H9 (cell line): ENCODE measurements around the gene MMEL1. TPM values are rescaled to one million over a fixed set of nuclear protein-coding genes. Genes with fewer than 3 reads are reported as not detected.

Source experiments
- DNase-seq: peaks from one replicate; pipeline ENCODE4 v3.0.0-alpha.2; 2017
- H2AFZ ChIP-seq: one replicate; pipeline ENCODE4 v1.6.1; 2013; ENCODE audit warnings: mild to moderate bottlenecking, low read length, control low read depth, moderate library complexity
- H2AK5ac ChIP-seq: 2 replicates; pipeline ENCODE4 v1.6.1; 2013; ENCODE audit warnings: low read length, control low read depth, mixed read lengths; ENCODE audit not compliant: insufficient read length
- H2BK120ac ChIP-seq: one replicate; pipeline ENCODE4 v1.6.1; 2013; ENCODE audit warnings: low read depth, mild to moderate bottlenecking, low read length, control low read depth, inconsistent platforms; ENCODE audit not compliant: poor library complexity, severe bottlenecking
- H2BK12ac ChIP-seq: 2 replicates; pipeline ENCODE4 v1.6.1; 2013; ENCODE audit warnings: low read length, control low read depth, mixed read lengths, low read depth; ENCODE audit not compliant: insufficient read length
- H2BK15ac ChIP-seq: 2 replicates; pipeline ENCODE4 v1.6.1; 2013; ENCODE audit warnings: low read depth, low read length, control low read depth
- H2BK20ac ChIP-seq: one replicate; pipeline ENCODE4 v1.6.1; 2013; ENCODE audit warnings: low read depth, mild to moderate bottlenecking, low read length, control low read depth, inconsistent platforms; ENCODE audit not compliant: poor library complexity, severe bottlenecking
- H2BK5ac ChIP-seq: 2 replicates; pipeline ENCODE4 v1.6.1; 2013; ENCODE audit warnings: low read length, control low read depth, mixed read lengths; ENCODE audit not compliant: insufficient read length
- H3K14ac ChIP-seq: 2 replicates; pipeline ENCODE4 v1.6.1; 2013; ENCODE audit warnings: low read length, control low read depth; ENCODE audit not compliant: insufficient read depth
- H3K18ac ChIP-seq: 2 replicates; pipeline ENCODE4 v1.6.1; 2013; ENCODE audit warnings: low read depth, mild to moderate bottlenecking, mixed read lengths, low read length, control low read depth; ENCODE audit not compliant: insufficient read length
- H3K23ac ChIP-seq: 2 replicates; pipeline ENCODE4 v1.6.1; 2013; ENCODE audit warnings: low read length, control low read depth, mixed read lengths, low read depth; ENCODE audit not compliant: insufficient read length
- H3K23me2 ChIP-seq: 2 replicates; pipeline ENCODE4 v1.6.1; 2013; ENCODE audit warnings: low read depth, mild to moderate bottlenecking, mixed read lengths, low read length, control low read depth; ENCODE audit not compliant: insufficient read length, poor library complexity, severe bottlenecking
- H3K27ac ChIP-seq: 2 replicates; pipeline ENCODE4 v1.5.1; 2013; ENCODE audit warnings: low read length, control low read depth, mixed read lengths, low read depth; ENCODE audit not compliant: insufficient read length
- H3K27me3 ChIP-seq: 2 replicates; pipeline ENCODE4 v1.6.1; 2013; ENCODE audit warnings: low read length, control low read depth, inconsistent platforms; ENCODE audit not compliant: insufficient read depth
- H3K4ac ChIP-seq: 2 replicates; pipeline ENCODE4 v1.6.1; 2013; ENCODE audit warnings: low read depth, mild to moderate bottlenecking, control low read depth, inconsistent platforms, low read length, moderate library complexity
- H3K4me1 ChIP-seq: 2 replicates; pipeline ENCODE4 v1.6.1; 2013; ENCODE audit warnings: low read length, control low read depth, inconsistent platforms; ENCODE audit not compliant: insufficient read depth
- H3K4me2 ChIP-seq: 2 replicates; pipeline ENCODE4 v1.6.1; 2013; ENCODE audit warnings: low read length, control low read depth, mixed read lengths; ENCODE audit not compliant: insufficient read length, insufficient read depth
- H3K56ac ChIP-seq: 2 replicates; pipeline ENCODE4 v1.6.1; 2013; ENCODE audit warnings: low read depth, mild to moderate bottlenecking, mixed read lengths, low read length, control low read depth; ENCODE audit not compliant: insufficient read length
- H3K79me1 ChIP-seq: 2 replicates; pipeline ENCODE4 v1.6.1; 2013; ENCODE audit warnings: low read depth, mild to moderate bottlenecking, moderate library complexity, low read length, control low read depth, inconsistent platforms; ENCODE audit not compliant: insufficient read depth, poor library complexity, severe bottlenecking
- H3K79me2 ChIP-seq: 2 replicates; pipeline ENCODE4 v1.6.1; 2013; ENCODE audit warnings: low read length, control low read depth, inconsistent platforms; ENCODE audit not compliant: insufficient read depth
- H3K9ac ChIP-seq: 2 replicates; pipeline ENCODE4 v1.6.1; 2013; ENCODE audit warnings: low read length, control low read depth, mixed read lengths; ENCODE audit not compliant: insufficient read length; ENCODE audit errors: extremely low read depth
- H3K9me3 ChIP-seq: one replicate; pipeline ENCODE4 v1.6.1; 2013; ENCODE audit warnings: low read depth, low read length, inconsistent platforms; ENCODE audit not compliant: control insufficient read depth
- H3T11ph ChIP-seq: one replicate; pipeline ENCODE4 v1.6.1; 2013; ENCODE audit warnings: mild to moderate bottlenecking, low read length, control low read depth, inconsistent platforms
- H4K20me1 ChIP-seq: one replicate; pipeline ENCODE4 v1.6.1; 2013; ENCODE audit not compliant: control insufficient read depth, insufficient read length, insufficient read depth
- H4K5ac ChIP-seq: 2 replicates; pipeline ENCODE4 v1.6.1; 2013; ENCODE audit warnings: low read depth, mild to moderate bottlenecking, mixed read lengths, low read length, control low read depth; ENCODE audit not compliant: insufficient read length
- H4K8ac ChIP-seq: replicated peaks from 2 replicates; pipeline ENCODE4 v1.6.1; 2013; ENCODE audit warnings: low read length, control low read depth, mixed read lengths, low read depth; ENCODE audit not compliant: insufficient read length
- H4K91ac ChIP-seq: 2 replicates; pipeline ENCODE4 v1.6.1; 2013; ENCODE audit warnings: low read depth, mild to moderate bottlenecking, moderate library complexity, mixed read lengths, low read length, control low read depth; ENCODE audit not compliant: insufficient read length
- H3K27ac Mint-ChIP-seq, 3 experiments: 2 replicates in 2 of 3; 3 replicates in 1 of 3; pipeline ENCODE4 v1.8.0; 2020 to 2021; ENCODE audit warnings: mixed read lengths in 3 of 3, mild to moderate bottlenecking in 1 of 3, moderate library complexity in 1 of 3
- H3K27me3 Mint-ChIP-seq: 2 replicates; pipeline ENCODE4 v1.8.0; 2021; ENCODE audit warnings: low read depth, mild to moderate bottlenecking, moderate library complexity, mixed read lengths
- H3K36me3 Mint-ChIP-seq, 3 experiments: 2 replicates in 2 of 3; 3 replicates in 1 of 3; pipeline ENCODE4 v1.8.0; 2020 to 2021; ENCODE audit warnings: low read depth in 3 of 3, mixed read lengths in 3 of 3; ENCODE audit not compliant: insufficient read depth in 1 of 3
- H3K4me1 Mint-ChIP-seq, 2 experiments: 2 replicates each; pipeline ENCODE4 v1.8.0; 2020; ENCODE audit warnings: mixed read lengths in 2 of 2
- H3K4me3 Mint-ChIP-seq, 2 experiments: 2 replicates in 1 of 2; 3 replicates in 1 of 2; pipeline ENCODE4 v1.8.0; 2020 to 2021; ENCODE audit warnings: mild to moderate bottlenecking in 2 of 2, mixed read lengths in 2 of 2, moderate library complexity in 1 of 2
- H3K9me3 Mint-ChIP-seq, 2 experiments: 2 replicates in 1 of 2; 3 replicates in 1 of 2; pipeline ENCODE4 v1.8.0; 2020; ENCODE audit warnings: mild to moderate bottlenecking in 2 of 2, mixed read lengths in 2 of 2, moderate library complexity in 1 of 2
- WGBS: extraction: QIAGEN DNeasy Blood & Tissue Kit; methylation state at CpG from one replicate; pipeline ENCODE4 v1.1.7; 2013; ENCODE audit warnings: missing lambda C conversion rate, low lambda C conversion rate, mixed read lengths; ENCODE audit not compliant: insufficient read length; ENCODE audit errors: extremely low coverage; 5-methylcytosine and 5-hydroxymethylcytosine counted together
- total RNA-seq: library from RNA; stranded (reverse); gene quantifications from 2 replicates; pipeline ENCODE4 v1.2.1, GENCODE V29; 2021
- TF ChIP-seq, protein P1 (sequence below): fragments of 200-600 bp; sonication (generic); conservative IDR thresholded peaks from 3 replicates; pipeline ENCODE4 v1.8.0; 2021; ENCODE audit warnings: antibody characterized with exemption, mild to moderate bottlenecking

Gene MMEL1
- total RNA-seq, 1 experiment from 2014 or later, result 0.42 TPM

DNA sequence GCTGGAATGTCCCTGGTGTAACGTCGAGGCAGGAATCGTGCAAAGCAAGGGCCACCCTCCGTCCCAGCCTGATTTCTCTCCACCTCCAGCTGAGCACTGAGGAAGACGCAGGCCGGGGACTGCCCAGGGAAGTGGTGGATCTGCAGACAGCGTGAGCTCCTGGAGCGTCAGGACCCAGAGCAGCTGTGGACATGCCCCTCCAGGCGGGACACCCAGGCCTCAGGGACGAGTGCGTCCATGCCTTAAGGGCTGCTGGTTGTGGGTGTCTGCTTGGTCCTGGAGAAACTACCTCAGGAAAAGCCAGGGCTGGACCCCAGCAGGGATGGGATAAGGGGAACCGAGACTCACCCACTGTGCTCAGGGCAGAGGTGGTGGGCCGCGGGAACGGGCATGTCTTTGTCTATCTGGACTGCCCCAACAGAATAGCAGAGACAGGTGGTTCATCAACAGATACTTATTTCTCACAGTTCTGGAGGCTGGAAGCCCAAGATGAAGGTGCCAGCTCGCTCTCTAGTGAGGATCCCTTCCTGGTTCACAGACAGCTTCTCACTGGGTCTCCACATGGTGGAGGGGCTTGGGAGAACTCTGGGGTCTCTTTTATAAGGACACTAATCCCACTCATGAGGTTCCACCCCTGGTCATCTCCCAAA is 5.8 kb upstream of the MMEL1 start:
- Histone ChIP-seq H2BK120ac (no peak overlapping the region), H2AFZ (no peak overlapping the region), H4K5ac (no peak overlapping the region), H3K23ac (no peak overlapping the region), H3K4ac (no peak overlapping the region), H4K91ac (no peak overlapping the region), H3K14ac (no peak overlapping the region), H3K27ac (no peak overlapping the region), H2BK15ac (no peak overlapping the region), H3K79me2 (no peaks in the 10 kb centered on the region), H3K4me2 (no peak overlapping the region), H2BK5ac (no peak overlapping the region), H2BK12ac (no peak overlapping the region), H3T11ph (no peak overlapping the region), H3K23me2 (peaks cover 10% of the 10 kb centered on the region), H3K9me3 (peaks cover 6% of the 10 kb centered on the region), H3K4me1 (no peaks in the 10 kb centered on the region), H3K79me1 (no peaks in the 10 kb centered on the region), H3K27me3 (peaks cover 1% of the 10 kb centered on the region; the same call in 1 of the 2 replicates), H2AK5ac (no peak overlapping the region), H4K8ac (no peak overlapping the region), H3K56ac (no peak overlapping the region), H4K20me1 (no peaks in the 10 kb centered on the region), H3K9ac (no peak overlapping the region), H3K18ac (no peak overlapping the region), H2BK20ac (no peak overlapping the region)
- peak; percentile 20 for DNase-seq
- H3K36me3 Mint-ChIP-seq, result peaks cover 0 to 13% (median 3%) of the 10 kb centered on the region in 3 experiments; a peak in 4 of 7 replicates
- peak overlapping the region in 1 of 3 experiments; percentile 49; a peak in 1 of 7 replicates for H3K27ac Mint-ChIP-seq
- no CpG with 5 or more reads among the region's 16 CpGs for WGBS
- TF ChIP-seq, protein P1, sequence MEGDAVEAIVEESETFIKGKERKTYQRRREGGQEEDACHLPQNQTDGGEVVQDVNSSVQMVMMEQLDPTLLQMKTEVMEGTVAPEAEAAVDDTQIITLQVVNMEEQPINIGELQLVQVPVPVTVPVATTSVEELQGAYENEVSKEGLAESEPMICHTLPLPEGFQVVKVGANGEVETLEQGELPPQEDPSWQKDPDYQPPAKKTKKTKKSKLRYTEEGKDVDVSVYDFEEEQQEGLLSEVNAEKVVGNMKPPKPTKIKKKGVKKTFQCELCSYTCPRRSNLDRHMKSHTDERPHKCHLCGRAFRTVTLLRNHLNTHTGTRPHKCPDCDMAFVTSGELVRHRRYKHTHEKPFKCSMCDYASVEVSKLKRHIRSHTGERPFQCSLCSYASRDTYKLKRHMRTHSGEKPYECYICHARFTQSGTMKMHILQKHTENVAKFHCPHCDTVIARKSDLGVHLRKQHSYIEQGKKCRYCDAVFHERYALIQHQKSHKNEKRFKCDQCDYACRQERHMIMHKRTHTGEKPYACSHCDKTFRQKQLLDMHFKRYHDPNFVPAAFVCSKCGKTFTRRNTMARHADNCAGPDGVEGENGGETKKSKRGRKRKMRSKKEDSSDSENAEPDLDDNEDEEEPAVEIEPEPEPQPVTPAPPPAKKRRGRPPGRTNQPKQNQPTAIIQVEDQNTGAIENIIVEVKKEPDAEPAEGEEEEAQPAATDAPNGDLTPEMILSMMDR, result no peak
- peaks cover 14 to 17% of the 10 kb centered on the region in 2 experiments for H3K9me3 Mint-ChIP-seq
- H3K4me1 Mint-ChIP-seq, result peaks cover 2 to 5% of the 10 kb centered on the region in 2 experiments; a peak in 1 of 4 replicates
- H3K4me3 Mint-ChIP-seq, result no peak overlapping the region
- peaks cover 44% of the 10 kb centered on the region for H3K27me3 Mint-ChIP-seq
